GM13977 (cell line): ENCODE results near the gene DRC3.

Experiments used
- DNase-seq: peaks from one replicate; pipeline ENCODE4 v3.0.0; 2012; ENCODE audit warnings: low spot score
- CTCF ChIP-seq: IDR thresholded peaks from 2 replicates; pipeline ENCODE4 v1.5.1; 2012; ENCODE audit warnings: mild to moderate bottlenecking, control low read depth; ENCODE audit not compliant: insufficient read depth; ENCODE audit errors: extremely low read depth, missing control alignments
- in situ Hi-C: fragments of 300-500 bp; cut with MboI; formaldehyde crosslinking; loops from one replicate; pipeline ENCODE4 v1.12.0; 2022; ENCODE audit warnings: low sequenced_read_pairs, low pct_unique_long_range_greater_than_20kb, mixed read lengths, inconsistent platforms; ENCODE audit not compliant: unreplicated experiment

The DRC3 gene

DNA sequence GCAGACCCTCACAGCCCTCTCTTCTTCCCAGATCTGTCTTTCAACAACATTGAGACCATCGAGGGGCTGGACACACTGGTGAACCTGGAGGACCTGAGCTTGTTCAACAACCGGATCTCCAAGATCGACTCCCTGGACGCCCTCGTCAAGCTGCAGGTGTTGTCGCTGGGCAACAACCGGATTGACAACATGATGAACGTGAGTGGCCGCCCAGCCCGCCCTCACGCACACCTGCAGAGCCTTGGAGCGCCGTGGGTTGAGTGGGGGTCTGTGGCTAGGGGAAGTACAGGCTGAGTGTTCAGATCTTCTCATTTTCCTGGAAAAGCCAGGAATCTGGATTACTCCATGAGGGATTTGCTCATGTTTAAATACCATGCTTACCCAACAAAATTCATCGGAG lies 15.2 kb downstream of the DRC3 start:
- no peak for TF ChIP-seq CTCF
- no peak for DNase-seq
- in situ Hi-C loops = no loop called here

DNA sequence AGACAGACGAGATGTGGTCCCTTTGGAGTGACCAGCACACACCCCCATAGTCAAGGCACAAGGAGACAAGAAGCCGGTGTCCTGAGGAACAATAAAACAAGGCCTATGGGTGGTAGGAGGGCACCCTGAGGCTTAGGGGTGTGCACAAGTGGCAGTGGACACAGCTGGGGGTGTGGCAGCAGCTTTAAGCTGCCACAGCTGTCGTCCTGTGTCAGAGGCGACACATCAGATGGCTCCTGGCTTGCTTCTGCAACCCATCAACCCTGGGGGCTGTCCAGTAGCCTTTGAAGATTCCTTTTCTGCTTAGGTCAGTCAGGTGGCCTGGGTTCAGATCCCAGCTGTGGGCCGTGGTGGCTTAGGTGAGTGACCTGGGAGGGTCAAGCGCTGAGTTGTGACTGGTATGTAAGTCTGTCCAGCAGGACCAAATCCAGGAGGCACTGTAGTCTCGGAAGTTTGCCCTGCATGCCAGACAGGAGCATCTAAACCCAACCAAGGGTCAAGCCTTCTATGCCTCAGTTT lies 15.8 kb downstream of the DRC3 start:
- no peak for DNase-seq
- no peak for TF ChIP-seq CTCF
- in situ Hi-C loops = no loop called here

GRCh38 chr17:17989081-17989480 lies 16.4 kb downstream of the DRC3 start:
- TF ChIP-seq CTCF = no peak
- in situ Hi-C loops = no loop called here
- no peak for DNase-seq

GRCh38 chr17:17989618-17990017 lies 17.0 kb downstream of the DRC3 start:
- no peak for TF ChIP-seq CTCF
- in situ Hi-C loops = no loop called here
- DNase-seq = no peak

DNA sequence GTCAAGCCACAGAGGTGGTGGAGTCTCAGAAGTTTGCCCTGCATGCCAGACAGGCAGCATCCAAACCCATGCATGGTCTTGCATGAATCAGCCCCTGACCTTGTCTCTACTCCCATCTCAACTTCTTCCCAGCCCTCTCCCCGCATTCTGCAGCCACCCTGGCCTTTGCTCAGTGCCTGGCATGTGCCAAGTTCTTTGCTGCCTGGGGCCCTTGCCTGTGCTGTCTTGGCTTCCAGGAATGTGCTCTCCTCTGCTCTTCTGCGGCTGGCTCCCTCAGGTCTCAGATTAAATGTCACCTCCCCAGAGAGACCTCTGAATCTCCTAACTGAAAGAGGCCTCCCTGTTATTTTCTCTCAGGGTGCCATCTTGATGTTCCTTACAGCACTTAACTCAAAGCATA lies 17.6 kb downstream of the DRC3 start:
- in situ Hi-C loops = no loop called here
- no peak for TF ChIP-seq CTCF
- DNase-seq = no peak

DNA sequence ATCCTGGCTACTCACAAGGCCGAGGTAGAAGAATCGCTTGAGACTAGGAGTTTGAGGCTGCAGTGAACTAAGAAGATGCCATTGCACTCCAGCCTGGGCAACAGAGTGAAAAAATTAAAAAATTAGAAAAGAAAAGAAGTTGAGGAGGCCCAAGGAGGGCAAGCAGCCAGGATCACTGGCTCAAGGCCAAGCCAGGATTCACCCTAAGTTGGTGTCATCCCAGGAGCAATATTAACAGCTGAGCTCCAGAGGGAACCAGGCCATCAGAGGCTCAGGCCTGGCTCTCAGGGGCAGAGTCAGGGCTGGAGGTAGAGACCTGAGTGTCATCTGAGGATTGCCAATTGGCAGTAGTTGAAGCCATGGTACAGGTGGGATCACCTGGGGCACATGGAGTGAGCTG lies 20.7 kb downstream of the DRC3 start:
- TF ChIP-seq CTCF = no peak
- in situ Hi-C loops = no loop called here

GRCh38 chr17:17993852-17994251 lies 21.2 kb downstream of the DRC3 start:
- DNase-seq = no peak
- TF ChIP-seq CTCF = no peak
- in situ Hi-C loops = no loop called here

More for the DNA sequence above, 20.7 kb downstream of the DRC3 start:
- DNase-seq = no peak
